SIG-M5 (cell line): Measurements from ENCODE around the gene MAP4K2.

Experiments used
- DNase-seq: peaks from one replicate; lab custom pipeline; 2025; lab: John Stamatoyannopoulos, UW

Gene MAP4K2

GRCh38 chr11:64736654-64737053 lies 66.4 kb downstream of the MAP4K2 start:
- DNase-seq = no peak

- DNase-seq = no peak
These were observed 67.2 kb downstream of the MAP4K2 start for GRCh38 chr11:64735725-64736259.
